ENCODE results near the gene FUS. TPM values are rescaled to one million over a fixed set of nuclear protein-coding genes. Genes with fewer than 3 reads are reported as not detected.
A peak's percentile ranks its signal among the peaks of the same experiment; 100 is the strongest.

Gene FUS
- total RNA-seq, 1 experiment from 2014 or later, result 1,264 TPM

GRCh38 chr16:31216422-31217135 is 36.6 kb downstream of the FUS start, which contains the start of gene PYDC1:
Gene PYDC1, minus strand, starts transcription at chr16:31217135. Its CDS starts 107 bp downstream, at chr16:31217028.
- Histone ChIP-seq H3K27ac (ENCODE audit: low read depth, low read length, poor library complexity, severe bottlenecking) (no peak within 1 kb of the TSS), H3K4me1 (ENCODE audit: insufficient read depth, low read length, poor library complexity, severe bottlenecking) (peaks cover 15% of the 10 kb centered on the region), H3K4me3 (ENCODE audit: low read depth, low read length, poor library complexity, severe bottlenecking) (peak within 1 kb of the TSS; percentile 41), H3K36me3 (ENCODE audit: insufficient read depth, low read length, poor library complexity, severe bottlenecking) (no peaks in the 10 kb centered on the region), H3K27me3 (replicated peaks; ENCODE audit: insufficient read depth, low read depth, low read length, poor library complexity) (peaks cover 48% of the 10 kb centered on the region), H3K9me3 (ENCODE audit: low read depth, low read length, poor library complexity, severe bottlenecking) (no peaks in the 10 kb centered on the region)
- intact Hi-C loops (cut with micrococcal nuclease; ENCODE audit: unreplicated experiment), result no loop called here
- TF ChIP-seq CTCF (conservative IDR thresholded peaks at IDR 0.05; ENCODE audit: low read depth, low read length), result no peak
- no peak for TF ChIP-seq EZH2 (IDR thresholded peaks at IDR 0.05; ENCODE audit: borderline replicate concordance, low read depth, low read length, poor library complexity, severe bottlenecking)
- CTCF ChIA-PET, result interaction anchor here (0.5 kb wide), 1 partner anchor 652 kb away, joined by 3 read pairs; no protein-coding TSS in a partner anchor
- DNase-seq (ENCODE audit: low spot score), result no peak
- POLR2A ChIA-PET (ENCODE audit: low non-redundant PET), result no interaction called here
- no TSS peak for BruUV-seq (replicated peaks)

DNA sequence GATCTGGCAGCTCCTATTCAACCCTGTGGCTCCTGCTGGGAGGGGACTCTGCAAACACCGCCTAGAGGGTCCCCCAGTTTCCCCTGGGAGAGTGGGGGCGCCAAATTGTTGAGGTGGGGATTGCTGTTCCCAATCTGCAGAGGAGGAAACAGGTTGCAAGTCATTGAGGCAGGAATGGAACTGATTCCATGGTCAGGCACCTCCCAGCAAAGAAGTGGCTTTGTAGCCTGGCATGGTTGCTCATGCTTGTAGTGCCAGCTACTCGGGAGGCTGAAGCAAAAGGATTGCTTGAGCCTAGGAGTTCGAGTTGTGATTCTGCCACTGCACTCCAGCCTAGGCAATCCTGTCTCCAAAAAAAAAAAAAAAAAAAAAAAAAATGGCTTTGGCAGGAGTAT is 37.2 kb downstream of the FUS start:
- TF ChIP-seq EZH2 (IDR thresholded peaks at IDR 0.05; ENCODE audit: borderline replicate concordance, low read depth, low read length, poor library complexity, severe bottlenecking) (no peak), CTCF (conservative IDR thresholded peaks at IDR 0.05; ENCODE audit: low read depth, low read length) (no peak)
- Histone ChIP-seq H3K27me3 (replicated peaks; ENCODE audit: insufficient read depth, low read depth, low read length, poor library complexity) (peaks cover 48% of the 10 kb centered on the region), H3K36me3 (ENCODE audit: insufficient read depth, low read length, poor library complexity, severe bottlenecking) (no peaks in the 10 kb centered on the region), H3K27ac (ENCODE audit: low read depth, low read length, poor library complexity, severe bottlenecking) (no peak overlapping the region), H3K4me1 (ENCODE audit: insufficient read depth, low read length, poor library complexity, severe bottlenecking) (peaks cover 15% of the 10 kb centered on the region), H3K4me3 (ENCODE audit: low read depth, low read length, poor library complexity, severe bottlenecking) (no peak overlapping the region), H3K9me3 (ENCODE audit: low read depth, low read length, poor library complexity, severe bottlenecking) (no peaks in the 10 kb centered on the region)
- no peak for DNase-seq (ENCODE audit: low spot score)
- BruUV-seq (replicated peaks), result no TSS peak
- intact Hi-C loops (cut with micrococcal nuclease; ENCODE audit: unreplicated experiment), result no loop called here
- ChIA-PET CTCF (interaction anchor here (0.5 kb wide), 1 partner anchor 652 kb away, joined by 3 read pairs; no protein-coding TSS in a partner anchor), POLR2A (ENCODE audit: low non-redundant PET) (interaction anchor here (0.6 kb wide), 1 partner anchor 167 kb away, joined by 9 read pairs; no protein-coding TSS in a partner anchor)

- Histone ChIP-seq H3K9me3 (ENCODE audit: low read depth, low read length, poor library complexity, severe bottlenecking) (no peaks in the 10 kb centered on the region), H3K27ac (ENCODE audit: low read depth, low read length, poor library complexity, severe bottlenecking) (no peak overlapping the region), H3K36me3 (ENCODE audit: insufficient read depth, low read length, poor library complexity, severe bottlenecking) (no peaks in the 10 kb centered on the region), H3K27me3 (replicated peaks; ENCODE audit: insufficient read depth, low read depth, low read length, poor library complexity) (peaks cover 39% of the 10 kb centered on the region), H3K4me3 (ENCODE audit: low read depth, low read length, poor library complexity, severe bottlenecking) (no peak overlapping the region), H3K4me1 (ENCODE audit: insufficient read depth, low read length, poor library complexity, severe bottlenecking) (peaks cover 15% of the 10 kb centered on the region)
- intact Hi-C loops (cut with micrococcal nuclease; ENCODE audit: unreplicated experiment), result no loop called here
- DNase-seq (ENCODE audit: low spot score), result no peak
- CTCF ChIA-PET, result no interaction called here
- POLR2A ChIA-PET (ENCODE audit: low non-redundant PET), result no interaction called here
- no TSS peak for BruUV-seq (replicated peaks)
- no peak for TF ChIP-seq CTCF (conservative IDR thresholded peaks at IDR 0.05; ENCODE audit: low read depth, low read length)
- no peak for TF ChIP-seq EZH2 (IDR thresholded peaks at IDR 0.05; ENCODE audit: borderline replicate concordance, low read depth, low read length, poor library complexity, severe bottlenecking)
These were observed 39.3 kb downstream of the FUS start for GRCh38 chr16:31219154-31219741.

Data from A673 (cell line).